Activated T-helper 1 cell treated with anti-CD3 and anti-CD28 coated beads, Interleukin-2, amount 50 U/mL, for 16 hours (primary cell): ENCODE results near the gene SERAC1.
"Not testable (repeated sequence)": the region's sequence is repeated elsewhere in the genome, so short reads cannot be mapped to it uniquely, and the experiment has no call there.

Source experiments
- DNase-seq, 2 donors: peaks; one replicate each; pipeline ENCODE4 v3.0.0-alpha.2; 2020; ENCODE audit warnings: low read depth in 1 of 2, low spot score in 1 of 2

SERAC1 gene

GRCh38 chr6:158174514-158174913 lies 6.5 kb upstream of the SERAC1 start:
- DNase-seq, result no peak

- no peak for DNase-seq
Measured at GRCh38 chr6:158174024-158174423, 6.0 kb upstream of the SERAC1 start.

GRCh38 chr6:158172001-158172400 lies 3.9 kb upstream of the SERAC1 start:
- no peak for DNase-seq

GRCh38 chr6:158170656-158171081 lies 2.6 kb upstream of the SERAC1 start:
- no peak for DNase-seq

- not testable (repeated sequence) for DNase-seq
Measured at GRCh38 chr6:158169634-158170033, 1.6 kb upstream of the SERAC1 start.

GRCh38 chr6:158165919-158166416 lies 2.1 kb downstream of the SERAC1 start:
- DNase-seq, result no peak

- no peak for DNase-seq
Measured at GRCh38 chr6:158164579-158165170, 3.4 kb downstream of the SERAC1 start.

- no peak for DNase-seq
Measured at GRCh38 chr6:158161566-158162254, 6.4 kb downstream of the SERAC1 start.

GRCh38 chr6:158160932-158161539 lies 7.0 kb downstream of the SERAC1 start:
- DNase-seq, result no peak

- DNase-seq, result no peak
Measured at GRCh38 chr6:158158748-158159147, 9.3 kb downstream of the SERAC1 start.

- no peak for DNase-seq
Measured at GRCh38 chr6:158158123-158158522, 9.9 kb downstream of the SERAC1 start.

GRCh38 chr6:158157064-158157764 lies 10.8 kb downstream of the SERAC1 start:
- no peak for DNase-seq

GRCh38 chr6:158154816-158155215 lies 13.2 kb downstream of the SERAC1 start:
- no peak for DNase-seq

GRCh38 chr6:158153576-158153975 lies 14.5 kb downstream of the SERAC1 start:
- no peak for DNase-seq

GRCh38 chr6:158152659-158153058 lies 15.4 kb downstream of the SERAC1 start:
- no peak for DNase-seq

GRCh38 chr6:158152025-158152424 lies 16.0 kb downstream of the SERAC1 start:
- DNase-seq, result not testable (repeated sequence)

- DNase-seq, result no peak
Measured at GRCh38 chr6:158150701-158151100, 17.4 kb downstream of the SERAC1 start.

GRCh38 chr6:158149641-158150040 lies 18.4 kb downstream of the SERAC1 start:
- no peak for DNase-seq

GRCh38 chr6:158143700-158144099 lies 24.4 kb downstream of the SERAC1 start:
- no peak for DNase-seq

GRCh38 chr6:158142789-158143188 lies 25.3 kb downstream of the SERAC1 start:
- DNase-seq, result no peak

- DNase-seq, result no peak
Measured at GRCh38 chr6:158131926-158132325, 36.1 kb downstream of the SERAC1 start.

- DNase-seq, result no peak
Measured at GRCh38 chr6:158125271-158125670, 42.8 kb downstream of the SERAC1 start.
